CD4-positive, alpha-beta T cell treated with Interleukin-17A for 1 hour (primary cell): ENCODE measurements around the gene OR10A5.
"Not testable (repeated sequence)": the region's sequence is repeated elsewhere in the genome, so short reads cannot be mapped to it uniquely, and the experiment has no call there.

Source experiments
- DNase-seq: peaks from one replicate; pipeline ENCODE4 v3.0.0-alpha.2; 2020

OR10A5 gene

GRCh38 chr11:6845383-6845782 lies at the start of gene OR10A5:
TSS of gene OR10A5 (plus strand) at chr11:6845683. CDS start at chr11:6845683, 0 bp downstream.
- no peak for DNase-seq

GRCh38 chr11:6799402-6799801 lies 46.1 kb upstream of the OR10A5 start, which contains the start of gene OR6A2:
TSS of gene OR6A2 (minus strand) at chr11:6799689. CDS start at chr11:6795708, 3,981 bp downstream.
- no peak for DNase-seq

GRCh38 chr11:6801075-6801474 lies 44.4 kb upstream of the OR10A5 start:
- DNase-seq, result not testable (repeated sequence)

GRCh38 chr11:6812390-6813005 lies 33.0 kb upstream of the OR10A5 start:
- DNase-seq, result peak; percentile 64

GRCh38 chr11:6813656-6814055 lies 31.8 kb upstream of the OR10A5 start:
- no peak for DNase-seq

GRCh38 chr11:6817694-6818093 lies 27.8 kb upstream of the OR10A5 start:
- no peak for DNase-seq

GRCh38 chr11:6818967-6819366 lies 26.5 kb upstream of the OR10A5 start:
- no peak for DNase-seq

- no peak for DNase-seq
Measured at GRCh38 chr11:6824136-6824823, 21.2 kb upstream of the OR10A5 start.

- DNase-seq, result no peak
Measured at GRCh38 chr11:6825231-6825744, 20.2 kb upstream of the OR10A5 start.

GRCh38 chr11:6828103-6828502 lies 17.4 kb upstream of the OR10A5 start:
- DNase-seq, result no peak

- DNase-seq, result no peak
Measured at GRCh38 chr11:6833356-6833755, 12.1 kb upstream of the OR10A5 start.

- DNase-seq, result no peak
Measured at GRCh38 chr11:6834021-6834420, 11.5 kb upstream of the OR10A5 start.

- DNase-seq, result no peak
Measured at GRCh38 chr11:6841694-6842093, 3.8 kb upstream of the OR10A5 start.

- DNase-seq, result no peak
Measured at GRCh38 chr11:6843670-6844069, 1.8 kb upstream of the OR10A5 start.

GRCh38 chr11:6844356-6844755 lies 1.1 kb upstream of the OR10A5 start:
- DNase-seq, result no peak

- DNase-seq, result no peak
Measured at GRCh38 chr11:6850526-6850925, 5.0 kb downstream of the OR10A5 start.

GRCh38 chr11:6854801-6855200 lies 9.3 kb downstream of the OR10A5 start:
- not testable (repeated sequence) for DNase-seq

GRCh38 chr11:6855971-6856541 lies 10.6 kb downstream of the OR10A5 start:
- DNase-seq, result no peak

GRCh38 chr11:6856871-6857270 lies 11.4 kb downstream of the OR10A5 start:
- no peak for DNase-seq

GRCh38 chr11:6862961-6863360 lies 17.5 kb downstream of the OR10A5 start, which contains the start of gene OR10A2:
TSS of gene OR10A2 (plus strand) at chr11:6863057. CDS start at chr11:6869755, 6,698 bp downstream.
- DNase-seq, result no peak

- DNase-seq, result no peak
Measured at GRCh38 chr11:6864438-6864837, 19.0 kb downstream of the OR10A5 start.

GRCh38 chr11:6871278-6871677 lies 25.8 kb downstream of the OR10A5 start:
- no peak for DNase-seq

GRCh38 chr11:6875761-6876160 lies 30.3 kb downstream of the OR10A5 start:
- DNase-seq, result no peak

- no peak for DNase-seq
Measured at GRCh38 chr11:6876325-6876724, 30.8 kb downstream of the OR10A5 start, which contains the start of gene OR10A4. TSS of gene OR10A4 (plus strand) at chr11:6876625. CDS start at chr11:6876648, 23 bp downstream.
